NCI-H82 (cell line): ENCODE results near the gene KCNK18.

ENCODE experiments used
- DNase-seq: peaks from one replicate; lab custom pipeline; 2025; lab: John Stamatoyannopoulos, UW

The KCNK18 gene

GRCh38 chr10:117197189-117197588 lies at the start of gene KCNK18:
Gene KCNK18 (plus strand): TSS chr10:117197489. CDS start chr10:117197489, 0 bp downstream.
- DNase-seq, result no peak

GRCh38 chr10:117148284-117148683 lies 49.0 kb upstream of the KCNK18 start:
- DNase-seq, result no peak

- no peak for DNase-seq
These were observed 44.6 kb upstream of the KCNK18 start for GRCh38 chr10:117152668-117153067.

- no peak for DNase-seq
These were observed 39.0 kb upstream of the KCNK18 start for GRCh38 chr10:117158297-117158696.

GRCh38 chr10:117159390-117159789 lies 37.9 kb upstream of the KCNK18 start:
- DNase-seq, result no peak

GRCh38 chr10:117160567-117160966 lies 36.7 kb upstream of the KCNK18 start:
- no peak for DNase-seq

- DNase-seq, result no peak
These were observed 35.8 kb upstream of the KCNK18 start for GRCh38 chr10:117161386-117162033.

GRCh38 chr10:117162093-117163060 lies 34.9 kb upstream of the KCNK18 start:
- peak; percentile 32 for DNase-seq

GRCh38 chr10:117163061-117163953 lies 34.0 kb upstream of the KCNK18 start:
- DNase-seq, result peak; percentile 32

GRCh38 chr10:117163954-117164548 lies 33.2 kb upstream of the KCNK18 start:
- DNase-seq, result no peak

- no peak for DNase-seq
These were observed 32.4 kb upstream of the KCNK18 start for GRCh38 chr10:117164592-117165537.

- DNase-seq, result peak; percentile 66
These were observed 31.5 kb upstream of the KCNK18 start for GRCh38 chr10:117165538-117166417.

GRCh38 chr10:117166418-117167345 lies 30.6 kb upstream of the KCNK18 start:
- no peak for DNase-seq

- DNase-seq, result no peak
These were observed 29.9 kb upstream of the KCNK18 start for GRCh38 chr10:117167346-117167788.

- DNase-seq, result peak; percentile 72
These were observed 29.3 kb upstream of the KCNK18 start for GRCh38 chr10:117167789-117168674.

- DNase-seq, result no peak
These were observed 28.6 kb upstream of the KCNK18 start for GRCh38 chr10:117168729-117169128.

- DNase-seq, result no peak
These were observed 27.8 kb upstream of the KCNK18 start for GRCh38 chr10:117169480-117169879.
